Kidney tubule cell (primary cell): ENCODE measurements around the gene NOXA1.
A peak's percentile ranks its signal among the peaks of the same experiment; 100 is the strongest.

ENCODE experiments used
- DNase-seq: peaks from one replicate; pipeline ENCODE4 v3.0.0-alpha.2; 2018; ENCODE audit warnings: low spot score

Gene NOXA1

DNA sequence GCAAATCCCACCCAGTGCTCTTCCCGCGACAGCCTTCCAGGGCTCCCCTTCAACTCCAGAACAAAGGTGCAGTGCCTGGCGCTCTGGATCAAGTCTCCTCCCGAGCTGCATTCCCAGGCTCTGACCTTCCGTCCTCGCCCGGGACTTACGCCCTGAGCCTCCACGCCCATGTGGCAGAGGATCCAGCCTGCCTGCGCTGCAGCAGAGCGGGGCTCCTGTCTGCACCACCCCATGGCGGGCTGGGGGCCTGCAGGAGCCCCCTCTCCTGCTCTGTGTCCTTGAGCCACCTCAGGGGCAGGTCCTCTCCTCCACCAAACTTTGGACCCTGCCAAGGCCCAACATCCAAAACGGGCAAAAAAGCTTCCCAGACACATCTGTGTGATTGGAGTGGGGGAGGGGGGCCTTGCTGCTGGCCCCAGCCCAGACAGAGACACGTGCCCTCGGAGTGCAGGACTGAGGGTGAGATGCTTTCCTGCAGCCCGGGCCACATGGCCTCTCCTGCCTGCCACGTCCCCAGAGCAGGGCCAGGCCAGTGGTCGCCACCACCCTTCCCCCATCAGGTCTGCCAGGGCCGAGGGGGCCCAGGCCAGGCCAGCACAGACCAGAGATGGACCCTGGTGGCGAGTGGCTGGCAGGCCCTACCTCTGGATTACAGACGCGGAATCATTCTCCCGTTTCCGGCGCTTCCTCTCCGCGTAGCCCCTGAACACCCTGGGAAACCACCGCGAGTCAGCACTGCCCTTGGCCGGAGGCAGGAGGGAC lies 31.6 kb downstream of the NOXA1 start:
- peak; percentile 37 for DNase-seq

DNA sequence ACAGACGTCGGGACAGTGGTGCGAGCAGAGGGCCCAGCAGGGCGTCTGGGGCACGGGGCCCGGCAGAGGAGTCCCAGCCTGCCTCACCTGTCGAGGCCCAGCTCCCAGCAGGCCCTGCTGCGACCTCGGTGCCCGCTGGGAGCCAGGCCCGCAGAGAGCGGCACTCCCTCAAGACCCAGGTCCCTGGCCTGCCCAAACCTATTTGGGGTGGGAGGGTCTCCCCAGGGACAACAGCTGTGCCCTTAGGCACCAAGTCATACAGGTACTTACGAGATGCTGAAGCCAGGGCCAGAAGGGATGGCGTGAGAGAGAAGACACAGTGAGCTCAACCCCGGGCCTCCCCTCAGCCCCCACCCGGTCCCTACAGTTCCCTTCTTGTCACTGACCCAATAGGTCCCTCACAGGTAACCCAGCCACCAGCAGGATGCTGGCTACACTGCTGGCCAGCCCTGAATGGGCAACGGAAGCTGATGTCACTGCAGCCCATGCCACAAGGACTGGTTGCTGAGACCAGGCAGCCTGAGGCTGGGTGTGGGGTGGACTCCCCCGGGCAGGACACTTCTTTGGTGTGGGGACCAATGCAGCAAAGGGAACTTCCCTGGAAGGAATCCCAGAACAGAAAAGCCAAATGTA lies 32.3 kb downstream of the NOXA1 start:
- no peak for DNase-seq

DNA sequence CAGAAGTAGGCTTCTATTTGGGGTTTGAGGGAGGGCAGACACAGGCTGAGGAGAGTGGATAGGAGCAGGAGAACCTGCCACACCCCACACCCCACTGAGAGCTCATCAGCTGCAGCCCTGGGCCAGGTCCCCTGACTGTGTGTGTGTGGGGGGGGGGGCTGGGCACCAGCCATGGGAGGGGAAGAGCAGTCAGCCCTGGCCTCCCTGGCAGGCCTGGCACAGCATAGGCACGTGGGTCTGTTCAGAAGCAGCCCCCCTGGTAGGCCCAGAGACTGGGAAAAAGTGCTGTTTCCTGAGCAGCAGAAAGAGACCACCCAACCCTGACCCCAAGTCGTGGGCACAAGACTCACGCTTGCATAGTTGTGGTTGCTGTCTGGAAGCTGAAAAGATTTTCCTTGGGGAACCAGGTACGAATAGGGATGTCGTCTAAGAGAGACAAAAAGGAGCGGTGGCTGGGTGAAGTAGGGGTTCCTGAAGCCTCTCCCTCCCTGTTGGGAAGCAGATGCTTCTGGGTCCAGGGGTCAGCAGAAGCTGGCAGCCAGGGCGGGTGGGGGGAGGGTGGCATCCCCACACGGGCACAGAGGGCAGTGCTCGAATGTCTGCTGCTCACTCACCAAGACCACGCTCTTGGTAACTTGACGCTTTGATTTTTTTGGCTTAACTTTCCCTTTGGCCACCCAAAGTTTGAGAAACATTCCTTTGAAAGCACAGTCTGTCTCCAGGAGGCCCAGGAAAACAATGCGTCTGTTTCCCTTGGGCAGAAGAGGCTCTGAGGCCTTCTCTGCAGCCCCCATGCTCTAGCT lies 33.1 kb downstream of the NOXA1 start:
- DNase-seq = no peak

DNA sequence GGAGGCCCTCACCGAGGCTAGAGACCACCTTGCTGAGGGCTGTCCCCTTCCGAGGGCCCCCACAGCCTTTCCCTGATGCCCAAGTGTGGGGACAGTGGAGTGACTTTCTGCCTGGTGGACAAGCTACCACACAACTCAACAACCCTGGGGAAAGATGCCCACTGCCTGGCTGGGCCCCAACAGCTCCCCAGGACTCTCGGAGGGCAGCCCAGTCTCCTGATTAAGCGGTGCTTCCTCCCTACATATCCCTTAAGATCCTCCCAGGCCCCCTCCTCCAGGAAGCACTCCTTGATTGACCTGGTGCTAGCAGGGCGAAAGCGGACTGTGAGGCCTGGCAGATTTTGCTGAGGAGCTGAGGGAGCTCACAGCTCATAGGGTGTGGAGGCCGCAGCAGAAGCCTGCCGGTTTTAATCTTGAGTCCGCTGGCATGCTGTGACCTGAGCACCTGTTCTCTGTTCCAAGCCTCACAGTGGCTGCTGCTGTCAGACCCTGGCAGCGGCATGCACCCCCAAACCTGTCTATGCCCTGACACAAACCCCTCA lies 33.7 kb downstream of the NOXA1 start:
- no peak for DNase-seq

DNA sequence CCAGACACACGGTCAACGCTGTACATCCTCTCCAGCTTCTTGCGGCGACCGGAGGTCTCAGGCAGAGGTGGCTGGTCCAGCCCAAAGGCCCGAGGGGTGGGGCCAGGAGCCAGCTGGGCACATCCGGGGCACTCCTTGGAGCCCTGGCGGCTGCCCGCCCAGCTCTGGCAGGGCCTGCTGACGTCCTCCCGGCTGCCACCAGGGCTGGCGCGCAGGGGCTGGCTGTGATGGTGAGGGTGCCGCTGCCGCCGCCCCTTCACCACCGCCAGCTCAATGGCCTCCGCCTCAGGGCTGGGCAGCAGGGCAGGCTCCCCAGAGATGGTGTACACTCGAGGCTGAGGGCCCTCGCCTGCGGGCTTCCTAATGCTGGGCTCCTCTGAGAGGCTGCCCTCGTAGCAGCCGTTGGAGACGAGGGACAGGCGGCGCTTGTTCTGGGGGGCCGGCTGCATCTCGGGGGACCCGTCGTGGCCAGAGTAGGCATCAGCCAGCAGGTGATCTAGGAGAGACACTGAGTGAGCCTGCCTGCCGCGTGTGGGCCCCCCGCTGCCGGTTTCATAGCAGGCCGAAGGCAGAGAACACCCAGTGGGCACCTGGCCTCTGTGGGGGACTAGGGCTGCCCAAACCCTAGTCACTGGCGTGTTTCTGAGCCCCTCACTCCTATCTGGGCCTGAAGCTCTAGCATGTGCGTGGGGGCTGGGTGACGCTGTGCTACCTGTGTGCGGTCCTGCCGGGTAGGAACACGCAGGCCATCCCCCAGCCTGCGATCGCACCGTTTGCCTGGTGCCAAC lies 34.4 kb downstream of the NOXA1 start:
- no peak for DNase-seq

DNA sequence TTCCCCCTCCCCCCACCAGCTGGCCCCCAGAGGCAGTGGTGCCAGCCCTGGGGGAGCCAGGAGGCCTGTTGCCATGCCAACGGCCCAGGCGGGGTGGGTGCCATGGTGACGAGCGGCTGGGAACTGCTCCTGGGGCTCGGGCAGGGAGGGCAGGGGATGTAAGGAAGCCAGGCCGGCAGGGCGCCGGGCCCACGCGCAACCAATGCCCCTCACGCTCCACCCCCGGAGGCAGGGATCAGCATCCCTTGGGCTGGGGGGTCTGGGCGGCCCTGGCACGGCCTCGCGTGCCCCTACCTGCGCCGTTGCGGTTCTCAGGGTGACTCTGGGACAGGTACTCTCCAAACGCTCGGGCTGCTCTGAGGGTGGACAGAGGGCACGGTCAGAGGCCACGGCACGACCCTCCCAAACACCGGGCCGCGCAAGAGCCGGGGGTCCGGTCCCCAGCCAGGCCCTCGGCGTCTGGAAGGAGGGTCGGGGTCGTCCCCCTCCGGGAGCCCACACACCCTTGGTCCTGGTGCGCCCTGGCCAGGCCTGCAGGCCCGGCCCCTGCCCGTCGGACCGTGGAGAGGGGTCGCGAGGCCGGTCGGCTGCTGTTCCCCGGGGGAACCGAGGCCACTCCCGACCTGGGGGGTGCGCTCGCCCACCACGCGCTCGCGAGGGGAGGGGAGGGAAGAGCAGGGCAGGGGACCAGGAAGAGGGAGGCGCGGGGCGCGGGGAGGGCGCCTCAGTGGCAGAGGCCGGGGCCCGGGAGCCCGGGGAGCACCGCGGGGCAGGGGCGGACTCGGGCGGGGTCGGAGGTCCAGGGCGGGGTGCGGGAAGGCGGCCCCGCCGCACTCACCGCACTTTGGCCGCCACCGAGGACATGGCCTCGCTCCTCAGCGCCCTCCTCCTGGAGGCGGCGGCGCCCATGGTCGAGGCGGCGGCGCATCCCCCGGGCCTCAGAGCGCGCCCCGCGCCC lies 35.3 kb downstream of the NOXA1 start:
- DNase-seq = no peak

DNA sequence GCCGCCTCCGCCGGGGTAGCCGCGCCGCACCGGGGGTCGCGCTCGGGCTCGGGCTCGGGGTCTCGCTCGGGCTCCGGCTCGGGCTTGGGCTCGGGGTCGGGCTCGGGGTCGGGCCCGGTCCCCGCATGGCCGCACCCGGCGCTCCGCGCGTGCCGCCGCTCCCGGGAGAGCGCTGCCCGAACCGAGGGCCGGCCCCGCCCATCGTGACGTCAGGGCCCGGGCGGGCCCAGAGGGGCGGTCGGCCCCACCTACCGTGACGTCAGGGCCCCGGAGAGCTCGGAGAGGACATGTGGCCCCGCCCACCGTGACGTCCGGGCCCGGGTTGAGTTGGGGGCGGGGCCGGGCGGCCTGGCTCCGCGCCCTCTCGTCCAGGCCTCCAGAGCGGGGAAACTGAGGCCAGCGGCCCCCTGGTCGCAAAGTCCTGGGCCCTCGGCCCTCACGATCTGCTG lies 36.0 kb downstream of the NOXA1 start, which contains the start of gene NSMF:
NSMF (minus strand) TSS at position 183 of the 449 bp plus-strand sequence. CDS start 232 bp downstream, outside the sequence.
- peak; percentile 90 for DNase-seq

DNA sequence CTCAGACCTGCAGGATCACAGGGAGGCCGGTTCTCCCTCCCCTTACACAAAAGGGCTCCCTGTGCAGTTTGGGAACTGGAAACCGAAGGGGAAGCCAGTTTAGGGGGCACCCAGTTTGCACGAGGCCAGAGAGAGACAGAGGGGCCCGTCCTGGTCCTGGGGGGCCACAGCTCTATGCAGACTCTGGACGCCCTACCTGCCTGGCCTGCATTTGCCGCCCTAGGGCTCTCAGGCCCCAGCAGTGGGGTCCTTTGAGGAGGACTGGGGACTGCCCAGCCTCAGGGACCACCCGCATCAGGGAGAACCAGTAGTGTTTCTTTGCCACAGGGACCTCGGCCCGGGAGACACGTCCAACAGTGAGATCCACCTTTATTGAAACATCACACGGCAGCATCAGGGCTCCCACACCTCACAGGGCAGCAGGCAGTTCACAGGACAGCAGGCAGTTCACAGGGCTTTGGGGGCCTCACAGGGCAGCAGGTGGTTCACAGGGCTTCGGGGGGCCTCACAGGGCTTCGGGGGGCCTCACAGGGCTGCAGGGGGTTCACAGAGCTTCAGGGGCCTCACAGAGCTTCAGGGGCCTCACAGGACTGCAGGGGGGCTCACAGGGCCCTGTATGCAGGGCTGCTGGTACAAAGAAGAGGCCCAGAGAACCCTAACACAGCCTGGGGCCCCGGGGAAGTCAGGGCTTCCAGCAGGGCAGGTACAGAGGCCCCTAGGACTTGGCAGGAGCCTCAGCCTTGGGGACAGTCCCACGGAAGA lies 36.6 kb downstream of the NOXA1 start:
- no peak for DNase-seq

DNA sequence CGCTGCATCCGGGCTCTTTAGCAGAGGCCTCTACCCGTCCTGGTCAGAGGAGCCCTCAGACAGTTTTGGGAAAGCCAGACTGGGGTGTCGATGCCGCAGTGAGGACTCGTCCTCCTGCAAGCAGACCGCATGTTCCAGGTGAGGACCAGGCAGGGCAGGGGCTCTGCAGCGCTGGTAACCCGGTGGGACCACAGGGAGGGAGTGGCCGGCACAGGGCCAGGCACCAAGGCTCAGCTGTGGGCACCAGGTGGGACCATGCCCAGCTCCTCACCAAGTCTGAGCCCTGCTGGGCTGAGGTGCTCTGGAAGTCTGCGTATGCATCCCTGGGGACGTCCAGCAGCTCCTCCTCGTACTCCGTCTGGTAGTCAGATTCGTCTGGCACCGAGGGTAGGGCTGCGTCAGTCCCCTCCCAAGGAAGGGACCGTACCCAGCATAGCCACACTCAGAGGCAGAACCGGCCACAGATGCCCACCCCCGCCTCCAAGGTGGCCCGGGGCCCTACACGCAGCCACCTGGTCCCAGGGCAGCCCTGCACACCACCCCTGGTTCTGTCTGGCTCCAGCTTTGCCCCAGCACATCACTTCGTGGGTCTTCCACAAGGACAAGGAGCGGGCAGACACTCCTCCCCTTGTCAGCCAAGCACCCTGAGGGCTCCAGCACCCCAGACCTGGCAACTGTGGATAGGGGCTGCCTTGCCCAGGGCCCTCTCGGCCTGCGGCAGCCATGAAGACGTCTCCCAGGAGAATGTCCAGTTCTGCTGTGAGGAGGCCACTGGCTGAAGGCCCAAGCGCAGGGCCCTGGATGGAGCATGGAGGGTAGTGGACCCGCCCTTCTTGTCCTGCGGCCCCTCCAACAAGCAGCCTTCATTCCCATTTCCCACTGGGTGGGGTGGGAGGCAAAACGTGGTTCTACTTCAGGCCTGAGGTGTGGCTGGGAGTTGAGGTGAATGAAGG lies 37.4 kb downstream of the NOXA1 start:
- no peak for DNase-seq

DNA sequence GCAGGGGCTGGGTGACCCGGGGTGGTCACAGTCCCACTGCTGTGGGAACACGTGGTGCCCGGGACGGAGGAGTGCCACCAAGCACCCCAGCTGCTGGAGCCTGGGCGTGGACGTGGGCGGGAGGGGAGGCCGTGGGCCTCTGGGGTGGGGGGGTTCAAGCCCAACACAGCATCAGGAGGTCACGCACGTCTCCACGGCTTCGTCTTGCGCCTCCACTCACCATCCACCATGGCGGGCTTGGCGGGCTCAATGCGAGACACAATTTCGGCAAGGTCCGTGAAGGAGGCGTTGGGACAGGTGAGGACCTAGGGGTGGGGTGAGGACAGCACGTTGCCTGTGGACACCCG lies 38.1 kb downstream of the NOXA1 start:
- no peak for DNase-seq

DNA sequence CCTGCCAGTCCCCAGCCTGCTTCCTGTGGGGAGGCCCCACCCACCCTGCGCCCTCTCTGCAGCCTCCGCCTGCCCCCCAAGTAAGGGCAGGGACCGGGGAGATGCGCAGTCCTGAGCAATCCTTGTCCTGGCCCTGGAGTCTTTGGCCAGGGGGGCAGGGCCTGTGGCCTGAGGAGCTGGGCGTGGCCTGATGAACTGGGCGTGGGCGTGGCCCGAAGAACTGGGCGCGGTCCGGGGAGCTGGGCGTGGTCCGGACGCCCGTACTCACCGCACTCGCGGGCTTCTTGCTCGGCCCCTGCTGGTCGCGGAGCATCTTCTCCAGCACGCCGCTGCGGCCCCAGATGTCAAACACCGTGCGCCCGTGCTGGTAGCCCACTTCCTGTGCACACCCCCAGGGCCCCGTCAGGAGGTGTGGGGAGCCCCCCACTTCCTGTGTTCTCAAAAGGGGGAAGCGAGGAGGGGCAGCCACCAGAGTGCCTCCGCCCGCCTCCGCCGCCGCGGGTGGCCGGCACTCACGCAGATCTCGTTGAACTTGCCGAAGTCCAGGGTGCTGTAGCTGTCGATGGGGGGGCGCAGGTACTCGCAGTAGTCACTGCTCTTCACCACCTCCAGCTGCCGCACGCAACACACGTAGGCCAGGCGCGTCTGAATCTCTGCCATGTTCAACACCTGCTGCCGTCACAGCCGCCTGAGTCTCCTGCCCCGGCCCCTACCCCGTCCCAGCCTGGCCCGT lies 38.6 kb downstream of the NOXA1 start:
- DNase-seq = no peak

DNA sequence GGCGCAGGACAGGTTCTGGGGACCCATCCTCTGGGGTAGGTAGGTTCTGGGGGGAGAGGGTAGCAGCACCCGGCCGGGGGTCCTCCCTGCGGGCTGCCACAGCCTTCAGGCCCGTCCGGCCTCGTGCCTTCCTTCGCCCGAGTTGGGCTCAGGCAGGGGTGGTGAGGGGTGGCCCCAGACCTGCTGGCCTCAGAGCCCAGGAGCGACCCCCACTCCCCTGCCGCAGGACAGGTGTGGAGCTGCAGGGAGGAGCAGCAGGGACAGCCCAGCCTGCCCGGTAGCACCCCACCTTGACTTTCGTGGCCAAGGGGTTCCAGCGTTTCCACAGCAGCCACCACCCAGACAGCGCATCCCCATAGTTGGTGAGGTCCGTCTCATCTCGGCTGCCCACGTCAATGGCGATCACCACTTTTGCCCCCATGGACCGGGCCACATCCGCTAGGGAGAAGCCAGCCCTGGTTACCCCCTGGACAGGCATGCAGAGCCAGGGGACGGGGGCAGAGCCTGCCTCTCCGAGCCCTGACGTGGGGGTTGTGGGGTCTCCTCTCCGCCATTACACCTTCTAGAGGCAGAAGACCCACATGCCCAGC lies 39.3 kb downstream of the NOXA1 start:
- DNase-seq = no peak

DNA sequence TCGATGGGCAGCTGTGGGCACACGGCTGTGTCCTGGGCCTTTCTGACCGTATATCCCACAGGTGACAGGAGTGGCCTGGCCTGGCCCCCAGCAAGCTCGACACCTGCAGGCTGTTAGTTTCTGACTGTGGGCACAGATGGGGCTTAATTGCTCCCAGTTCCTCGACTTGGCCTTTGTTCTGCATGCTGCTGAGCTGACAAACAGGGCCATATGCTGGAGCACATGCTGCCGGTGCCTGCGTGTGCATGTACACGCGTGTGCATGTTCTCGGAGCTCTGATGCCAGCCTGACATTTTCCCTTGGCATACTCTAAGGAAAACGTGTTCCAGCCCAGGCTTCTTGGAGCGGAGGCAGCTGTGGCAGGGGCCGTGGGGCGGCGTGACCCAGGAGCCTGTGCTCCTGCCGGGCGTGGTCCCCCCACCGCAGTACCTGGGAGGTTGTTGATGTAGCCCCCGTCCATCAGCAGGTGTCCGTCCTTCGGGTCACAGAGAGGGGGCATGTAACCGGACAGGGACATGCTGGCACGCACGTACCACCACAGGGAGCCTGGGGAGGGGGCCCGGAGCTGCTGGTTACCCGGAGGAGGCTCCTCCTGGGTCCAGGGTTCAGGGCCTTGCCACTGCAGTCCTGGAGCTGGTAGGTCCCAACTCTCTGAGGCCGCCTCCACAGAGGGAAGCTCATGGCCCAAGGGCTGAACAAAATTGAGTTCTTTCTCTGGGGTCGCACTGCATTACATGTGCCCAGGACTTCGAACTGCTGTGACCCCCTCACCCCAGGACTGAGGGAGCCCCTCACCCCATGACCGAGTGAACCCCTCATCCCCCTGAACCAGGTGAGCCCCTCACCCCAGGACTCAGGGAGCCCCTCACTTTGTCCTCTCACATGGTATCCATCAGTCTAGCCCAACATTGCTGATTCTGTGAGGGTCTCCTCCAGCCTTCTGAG lies 40.1 kb downstream of the NOXA1 start:
- DNase-seq = no peak

DNA sequence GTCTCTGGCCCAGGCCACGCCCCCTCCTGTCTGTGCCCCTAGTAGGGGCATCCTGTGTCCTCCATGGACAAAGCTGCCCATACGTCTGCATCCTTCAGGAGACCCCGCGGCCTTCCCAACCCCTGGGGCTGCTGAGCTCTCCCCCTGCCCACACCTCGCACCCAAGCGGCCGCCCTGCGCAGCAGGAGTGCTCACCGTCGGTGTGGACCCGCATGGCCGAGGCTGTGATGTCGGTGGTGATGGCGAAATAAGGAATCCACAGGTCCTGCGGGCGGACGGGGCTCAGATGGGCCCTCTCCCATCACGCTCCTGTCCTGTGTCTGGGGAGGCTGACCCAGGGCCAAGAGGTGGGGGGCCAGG lies 40.7 kb downstream of the NOXA1 start:
- DNase-seq = no peak

DNA sequence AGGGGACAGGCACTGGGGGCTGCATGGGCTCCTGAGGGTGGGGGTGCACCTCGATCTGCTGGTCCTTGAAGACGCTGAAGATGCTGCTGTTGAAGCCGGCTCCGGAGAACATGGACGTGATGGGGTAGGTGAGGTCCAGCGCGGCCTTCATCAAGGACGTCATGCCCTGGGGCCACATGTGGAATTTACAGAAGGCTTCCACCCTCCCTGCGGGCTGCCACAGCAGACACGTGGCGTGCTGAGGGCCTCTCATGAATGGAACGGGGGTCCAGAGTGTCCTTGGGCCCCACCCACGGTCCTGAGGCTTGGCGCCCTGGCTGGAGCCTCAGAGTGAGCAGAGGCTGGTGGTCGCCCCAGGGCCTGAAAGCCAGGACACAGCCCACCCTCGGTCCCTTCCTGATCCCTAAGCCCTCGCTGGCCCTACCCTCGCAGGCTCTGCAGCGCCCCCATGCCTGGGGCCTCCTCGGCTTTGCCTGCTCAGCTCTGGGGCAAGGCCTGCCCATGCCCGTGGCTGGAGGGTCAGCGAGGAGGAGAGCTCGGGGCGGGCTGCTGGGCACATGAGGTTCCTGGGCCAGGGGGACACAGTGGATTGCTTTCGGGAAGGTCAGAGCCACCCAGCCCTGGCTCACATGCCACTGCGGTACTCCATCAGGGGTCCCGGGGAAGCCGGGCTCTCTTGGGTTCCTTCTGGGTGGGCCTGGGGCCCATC lies 41.3 kb downstream of the NOXA1 start:
- DNase-seq = no peak
